Posterior cingulate gyrus (tissue), 11 donors: ENCODE measurements around the gene GET3.
"Not testable (repeated sequence)": the region's sequence is repeated elsewhere in the genome, so short reads cannot be mapped to it uniquely, and the experiment has no call there.

Experiments used
- DNase-seq, 10 donors: peaks; one replicate each; pipeline versions ENCODE4 v3.0.0 to v3.0.0-alpha.2; 2020 to 2021; ENCODE audit warnings: mixed read lengths in 3 of 10
- intact Hi-C: fragments of 100-400 bp; cut with DNase I; formaldehyde crosslinking; loops from one replicate; pipeline ENCODE4 v1.15.1; 2023

The GET3 gene

DNA sequence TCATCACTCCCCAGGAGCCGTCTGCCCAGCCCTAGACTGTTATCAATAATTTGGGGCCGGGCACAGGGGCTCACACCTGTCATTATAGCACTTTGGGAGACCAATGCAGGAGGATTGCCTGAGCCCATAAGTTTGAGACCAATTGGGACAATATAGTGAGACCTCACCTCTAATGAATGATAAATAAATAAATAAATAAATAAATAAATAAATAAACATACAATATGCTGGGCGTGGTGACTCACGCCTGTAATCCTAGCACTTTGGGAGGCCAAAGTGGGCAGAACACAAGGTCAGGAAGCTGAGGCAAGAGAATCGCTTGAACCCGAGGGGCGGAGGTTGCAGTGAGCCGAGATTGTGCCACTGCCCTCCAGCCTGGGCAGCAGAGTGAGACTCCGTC lies 24.0 kb upstream of the GET3 start:
- intact Hi-C loops = not testable (repeated sequence)

DNA sequence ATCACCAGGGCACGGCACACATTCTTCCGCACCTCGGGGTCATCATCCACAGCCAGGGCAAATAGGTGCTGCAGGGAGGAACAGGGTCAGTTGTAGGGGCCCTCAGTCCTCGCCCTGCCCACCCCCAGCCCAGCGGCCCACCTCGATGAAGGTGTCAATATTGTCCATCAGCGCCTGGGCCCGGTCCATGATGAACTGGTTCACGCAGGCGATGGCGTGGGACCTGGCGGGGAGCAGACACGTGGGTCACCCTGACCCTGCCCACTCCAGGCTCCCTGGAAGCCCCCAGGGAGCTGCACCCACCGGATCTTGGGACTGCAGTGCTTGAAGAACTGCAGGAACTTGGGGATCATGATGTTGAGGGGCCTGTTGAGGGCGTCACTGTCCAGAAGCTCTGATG lies 22.2 kb upstream of the GET3 start:
- peak in 1 of 10 donors; percentile 47 for DNase-seq
- intact Hi-C loops = no loop called here

More for the DNA sequence above, 24.0 kb upstream of the GET3 start:
- not testable (repeated sequence) for DNase-seq

DNA sequence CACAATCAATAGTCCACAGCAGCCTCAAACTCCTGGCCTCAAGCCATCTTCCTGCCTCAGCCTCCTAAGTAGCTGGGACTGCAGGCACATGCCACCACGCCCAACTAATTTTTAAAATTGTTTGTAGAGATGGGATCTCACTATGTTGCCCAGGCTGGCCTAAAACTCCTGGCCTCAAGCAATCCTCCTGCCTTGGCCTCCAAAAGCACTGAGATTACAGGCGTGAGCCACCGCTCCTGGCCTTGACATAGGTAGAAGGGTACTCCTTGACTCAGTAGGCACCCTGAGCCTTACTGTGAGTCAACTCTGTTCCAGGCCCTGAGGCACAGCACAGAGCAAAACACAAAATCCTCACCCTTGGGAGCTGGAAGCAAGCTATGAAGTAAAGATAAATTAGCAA lies 21.4 kb upstream of the GET3 start:
- intact Hi-C loops = no loop called here
- no peak for DNase-seq

DNA sequence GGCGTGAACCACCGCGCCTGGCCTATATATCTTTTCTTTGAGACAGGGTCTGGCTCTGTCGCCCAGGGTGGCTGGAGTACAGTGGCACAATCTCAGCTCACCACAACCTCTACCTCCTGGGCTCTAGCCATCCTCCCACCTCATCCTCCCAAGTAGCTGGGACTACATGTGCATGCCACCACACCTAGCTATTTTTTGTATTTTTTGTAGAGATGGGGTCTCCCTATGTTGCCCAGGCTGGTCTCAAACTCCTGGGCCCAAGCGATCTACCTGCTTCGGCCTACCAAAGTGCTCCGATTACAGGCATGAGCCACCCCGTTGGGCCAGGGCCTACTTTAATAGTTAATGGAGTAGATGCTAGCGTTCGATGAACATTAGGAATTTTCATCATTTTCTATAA lies 17.0 kb upstream of the GET3 start:
- intact Hi-C loops = no loop called here
- no peak for DNase-seq

DNA sequence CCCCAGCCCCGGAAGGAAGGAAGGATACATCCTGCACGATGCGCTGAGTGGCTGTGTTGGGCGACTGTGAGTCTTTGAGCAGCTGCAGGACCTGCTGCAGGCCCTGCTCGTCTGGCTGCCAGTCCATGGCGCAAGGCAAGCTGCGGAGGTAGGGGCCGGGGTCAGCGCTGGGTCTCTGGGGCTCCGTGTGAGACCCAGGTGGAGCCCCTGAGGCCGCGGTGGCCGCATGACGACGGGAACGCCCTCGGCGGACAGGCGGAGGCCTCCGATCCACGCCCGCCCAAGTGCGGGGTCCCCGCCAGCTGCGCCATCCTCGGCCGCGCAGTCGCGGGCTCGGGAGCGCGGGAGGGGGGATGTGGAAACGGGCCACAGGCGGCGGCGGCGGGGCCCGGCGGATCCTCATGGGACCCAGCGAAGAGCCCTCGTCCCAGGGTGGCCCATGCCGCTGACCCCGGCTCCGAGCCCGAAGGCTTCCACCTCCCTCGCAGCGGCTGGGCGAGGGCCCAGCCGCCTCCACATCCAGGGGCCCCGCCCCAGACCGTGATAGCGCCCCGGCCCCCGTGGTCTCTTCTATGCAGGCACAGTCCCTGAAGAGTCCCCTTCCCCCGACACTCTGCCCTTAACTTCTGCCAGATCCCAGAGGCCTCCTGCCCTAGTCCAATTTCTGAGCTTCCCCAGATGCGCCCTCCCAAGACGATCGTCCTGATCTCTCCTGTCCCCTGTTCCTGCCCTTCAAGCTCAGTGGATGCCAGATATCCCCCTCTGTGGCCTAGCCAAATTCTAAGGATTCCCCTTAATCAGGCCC lies 16.2 kb upstream of the GET3 start:
- intact Hi-C loops = no loop called here
- peak in 7 of 10 donors; percentile 15 to 88 (median 28) for DNase-seq

DNA sequence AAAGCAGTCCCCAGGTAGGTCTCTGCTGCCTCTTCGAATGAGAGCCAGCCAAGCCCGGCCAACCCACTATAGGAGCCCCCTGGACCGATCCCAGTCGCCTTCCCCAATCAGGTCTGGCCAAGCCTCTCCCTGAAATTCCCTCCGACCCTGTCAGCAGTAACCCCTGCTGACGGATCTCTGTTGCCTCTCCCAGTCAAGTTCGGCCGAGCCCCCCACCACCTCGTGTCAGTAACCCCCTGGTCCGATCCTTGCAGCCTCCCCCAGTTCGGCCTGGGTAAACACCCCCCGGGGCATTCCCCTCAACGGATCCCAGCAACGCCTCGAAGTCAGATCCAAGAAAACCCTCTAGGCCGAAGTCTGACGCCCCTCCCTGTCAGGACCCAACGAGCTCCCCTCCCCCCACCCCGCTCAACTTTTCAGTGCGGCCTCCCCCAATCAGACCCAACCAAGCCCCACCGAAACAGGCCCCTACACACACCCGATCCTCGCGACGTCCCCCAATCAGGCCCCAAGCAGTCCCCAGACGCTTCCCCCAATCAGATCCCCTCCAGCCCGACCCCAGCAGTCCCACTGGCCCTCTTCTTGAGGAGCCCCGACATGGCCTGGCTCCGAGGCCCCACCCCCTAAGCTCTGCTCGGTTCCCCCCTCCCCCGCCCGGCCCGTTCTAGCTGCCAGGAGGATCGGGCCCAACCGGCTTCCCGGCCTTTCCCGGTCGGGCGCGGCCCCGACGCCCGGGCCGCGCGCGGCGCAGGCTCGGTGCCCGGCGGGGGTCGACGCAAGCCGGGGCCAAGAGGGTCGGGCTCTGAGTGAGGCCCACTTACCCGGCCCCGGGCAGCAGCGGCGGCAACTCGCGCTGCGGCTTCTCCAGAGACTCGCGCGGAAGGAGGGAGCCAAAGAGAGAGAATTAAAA lies 15.4 kb upstream of the GET3 start:
- DNase-seq = peak in 9 of 10 donors; percentile 27 to 83 (median 45)
- intact Hi-C loops = loop anchor here (1.0 kb wide), 1 partner anchor 12 kb away; the partner anchor contains the start of gene TRIR

DNA sequence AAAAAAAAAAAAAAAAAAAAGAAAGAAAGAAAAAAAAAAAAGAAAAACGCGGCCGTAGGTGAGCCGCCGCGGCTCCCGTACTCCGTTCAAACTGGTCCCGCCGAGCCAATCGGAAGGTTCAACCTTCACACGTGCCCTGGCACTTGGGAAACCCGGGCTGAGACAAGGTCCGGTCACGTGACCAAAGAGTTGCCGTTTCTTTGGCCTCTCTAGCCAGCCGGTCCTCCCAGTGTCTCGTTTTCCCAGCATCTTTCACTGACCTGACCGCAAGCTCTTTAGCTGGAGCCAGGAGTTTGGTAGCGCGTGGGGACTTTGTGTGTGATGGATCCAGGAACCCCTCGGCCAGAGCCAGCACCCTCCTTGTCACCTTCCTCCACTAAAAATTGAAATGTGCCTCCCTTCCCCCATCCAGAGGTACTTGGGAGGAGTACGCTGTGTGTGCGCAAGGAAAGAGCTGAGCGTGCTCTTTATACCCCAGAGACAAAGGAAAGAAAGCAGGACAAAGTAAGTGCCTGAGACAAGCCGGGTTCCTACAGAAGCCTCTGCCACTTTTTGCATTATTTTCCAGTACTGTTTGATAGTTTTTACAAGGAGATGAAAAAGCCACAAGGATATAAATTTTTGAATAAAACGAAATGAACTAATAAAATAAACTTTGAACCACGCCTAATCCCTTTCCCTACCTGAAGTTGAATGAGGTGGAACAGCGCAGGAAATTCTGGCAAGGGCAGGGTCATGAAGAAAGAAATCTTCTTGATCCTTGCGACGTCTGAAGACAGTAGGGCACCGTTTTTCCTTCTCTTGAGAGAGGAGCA lies 14.5 kb upstream of the GET3 start:
- DNase-seq = peak; percentile 94 to 99 (median 97)
- intact Hi-C loops = loop anchor here (1.0 kb wide), 1 partner anchor 12 kb away; the partner anchor contains the start of gene TRIR

DNA sequence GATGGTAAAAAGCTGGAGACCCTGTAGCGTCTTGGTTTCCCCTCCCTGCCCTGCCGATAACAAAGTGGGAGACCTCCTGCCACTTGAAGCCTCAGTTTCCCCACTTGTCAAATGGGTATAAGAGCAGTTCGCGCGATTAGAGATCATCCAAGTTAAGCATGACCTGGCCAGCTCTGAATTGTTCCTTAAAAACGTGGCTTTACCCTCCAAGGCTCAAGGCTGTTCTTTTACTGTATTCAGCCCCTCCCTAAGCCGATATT lies 14.0 kb upstream of the GET3 start:
- intact Hi-C loops = no loop called here
- no peak for DNase-seq

DNA sequence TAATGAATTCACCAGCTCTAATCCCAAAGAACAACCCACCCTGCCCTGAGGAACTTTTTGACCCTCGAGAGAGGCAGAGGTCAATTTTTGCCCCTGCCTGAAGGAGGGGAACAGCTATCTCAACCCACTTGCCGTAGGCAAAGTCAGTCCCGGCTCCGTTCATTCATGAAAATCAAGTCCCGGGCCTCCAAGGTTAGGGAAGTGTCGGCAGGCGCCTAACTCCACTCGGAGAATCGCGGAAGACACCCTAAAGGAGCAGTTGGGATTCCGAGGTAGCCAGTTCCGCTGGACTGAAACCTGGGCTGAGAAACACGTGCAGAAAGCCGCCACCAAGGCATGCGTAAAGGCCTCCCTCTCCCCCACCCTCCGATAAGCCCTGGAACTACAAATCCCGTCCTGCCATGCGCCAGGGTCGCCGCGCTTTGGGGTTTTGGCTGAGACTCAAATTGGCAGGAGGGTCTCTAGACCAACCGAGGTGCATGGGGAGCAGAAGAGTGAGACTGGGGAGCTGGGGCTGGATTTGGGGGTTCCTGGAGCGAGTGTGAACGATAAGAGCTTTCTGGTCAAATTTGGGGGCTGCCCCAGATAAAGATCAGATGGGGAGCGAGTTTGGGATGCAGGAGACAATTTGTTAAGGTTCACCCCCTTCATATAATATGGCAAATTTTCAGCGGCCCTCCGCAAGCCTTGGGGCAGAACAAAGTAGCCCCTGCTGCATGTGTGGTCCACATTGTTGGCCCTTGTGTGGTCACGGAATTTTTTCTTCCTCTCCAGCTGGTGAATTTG lies 13.5 kb upstream of the GET3 start, which contains the start of gene TNPO2:
Gene TNPO2, minus strand, starts transcription at position 292 of the 786 bp plus-strand sequence. CDS start 2,955 bp downstream, outside the sequence.
- intact Hi-C loops = no loop called here

DNA sequence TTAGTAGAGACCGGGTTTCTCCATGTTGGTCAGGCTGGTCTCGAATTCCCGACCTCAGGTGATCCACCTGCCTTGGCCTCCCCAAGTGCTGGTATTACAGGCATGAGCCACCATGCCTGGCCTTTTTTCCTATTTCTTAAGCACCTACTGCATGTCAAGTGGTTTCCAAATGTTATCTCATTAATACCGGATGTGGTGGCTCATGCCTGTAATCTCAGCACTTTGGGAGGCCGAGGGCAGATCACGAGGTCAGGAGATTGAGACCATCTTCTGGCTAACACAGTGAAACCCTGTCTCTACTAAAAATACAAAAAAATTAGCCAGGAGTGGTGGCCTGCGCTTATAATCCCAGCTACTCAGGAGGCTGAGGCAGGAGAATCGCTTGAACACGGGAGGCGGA lies 11.7 kb upstream of the GET3 start:
- intact Hi-C loops, DNase-seq: not testable (repeated sequence)

More for the DNA sequence above, 13.5 kb upstream of the GET3 start, which contains the start of gene TNPO2:
- DNase-seq = peak; percentile 43 to 93 (median 66)

DNA sequence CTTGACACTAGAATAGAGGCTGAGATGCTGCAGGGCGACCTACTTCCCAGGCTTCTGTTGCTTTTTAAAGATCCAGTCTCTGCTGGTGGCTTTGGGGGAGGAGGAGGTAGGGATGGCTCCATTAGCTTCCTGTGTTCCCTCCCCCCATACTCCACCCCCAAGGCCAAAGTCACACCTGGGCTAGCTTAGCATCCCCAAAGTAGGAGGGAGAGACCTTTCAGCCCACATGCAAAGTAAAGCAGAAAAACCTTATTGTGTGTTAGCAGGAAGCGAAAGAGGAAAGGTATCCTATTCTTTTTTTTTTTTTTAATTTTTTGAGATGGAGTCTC lies 10.3 kb upstream of the GET3 start:
- intact Hi-C loops = no loop called here
- DNase-seq = no peak

DNA sequence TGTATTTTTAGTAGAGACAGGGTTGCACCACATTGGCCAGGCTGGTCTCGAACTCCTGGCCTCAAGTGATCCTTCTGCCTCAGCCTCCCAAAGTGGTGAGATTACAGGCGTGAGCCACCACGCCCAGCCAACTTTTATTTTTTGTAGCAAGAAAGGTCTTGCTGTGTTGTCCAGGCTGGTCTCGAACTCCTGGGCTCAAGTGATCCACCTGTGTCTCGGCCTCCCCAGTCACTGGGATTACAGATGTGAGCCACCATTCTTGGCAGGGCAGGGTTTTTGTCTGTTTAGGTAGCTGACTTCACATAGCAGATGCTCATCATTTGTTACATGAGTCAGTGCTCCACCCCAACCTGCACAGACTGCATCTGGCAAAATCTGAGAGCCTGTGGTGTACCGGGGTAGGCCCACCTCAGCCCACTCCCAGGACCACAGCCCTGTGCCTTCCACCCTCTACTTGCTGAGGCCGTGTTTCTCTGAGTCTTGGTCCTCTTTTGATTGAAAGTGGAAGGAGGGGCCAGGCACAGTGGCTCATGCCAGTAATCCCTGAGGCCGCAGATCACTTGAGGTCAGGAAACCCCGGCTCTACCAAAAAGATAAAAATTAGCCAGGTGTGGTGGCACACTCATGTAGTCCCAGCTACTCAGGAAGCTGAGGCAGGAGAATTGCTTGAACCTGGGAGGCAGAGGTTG lies 9.4 kb upstream of the GET3 start:
- no peak for DNase-seq
- intact Hi-C loops = no loop called here

DNA sequence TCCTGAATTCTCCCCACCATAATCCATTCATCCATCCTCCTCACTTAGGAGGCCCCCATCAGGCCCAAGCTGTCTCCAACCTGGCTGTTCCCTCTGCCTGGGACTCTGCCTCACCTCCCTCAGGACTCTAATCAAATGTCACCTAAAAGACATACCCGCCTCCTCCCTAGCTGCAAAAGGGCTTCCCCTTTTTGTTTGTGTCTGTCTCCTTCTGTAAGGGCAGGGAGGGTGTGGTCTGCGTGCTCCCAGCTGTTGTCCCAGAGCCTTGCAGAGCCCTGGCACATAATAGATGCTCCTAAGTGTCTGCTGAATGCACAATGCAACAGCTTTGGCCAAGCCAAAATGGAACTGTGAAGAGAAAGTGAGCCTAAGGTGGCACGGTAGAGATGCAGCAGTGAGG lies 7.2 kb upstream of the GET3 start:
- intact Hi-C loops = no loop called here
- DNase-seq = no peak

DNA sequence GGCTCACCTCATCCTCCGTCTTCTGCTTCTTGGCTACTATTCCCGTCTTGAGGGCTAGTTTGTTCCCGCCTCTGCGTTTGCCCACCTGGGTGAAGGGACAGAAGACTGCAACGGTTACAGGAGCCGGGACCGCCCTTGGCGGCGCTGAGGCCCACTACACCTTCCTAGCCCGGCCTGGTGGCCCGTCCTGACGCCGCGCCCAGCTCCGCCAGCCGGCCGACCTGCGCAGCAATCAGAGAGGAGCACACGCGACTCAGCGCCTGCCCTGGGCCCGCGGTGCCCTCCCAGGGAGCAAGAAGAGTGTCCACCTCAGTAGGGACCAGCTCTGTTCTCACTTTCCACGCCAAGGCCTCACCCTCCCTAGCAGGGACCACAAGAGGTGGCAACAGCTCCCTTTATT lies 6.0 kb upstream of the GET3 start:
- DNase-seq = no peak
- intact Hi-C loops = no loop called here

DNA sequence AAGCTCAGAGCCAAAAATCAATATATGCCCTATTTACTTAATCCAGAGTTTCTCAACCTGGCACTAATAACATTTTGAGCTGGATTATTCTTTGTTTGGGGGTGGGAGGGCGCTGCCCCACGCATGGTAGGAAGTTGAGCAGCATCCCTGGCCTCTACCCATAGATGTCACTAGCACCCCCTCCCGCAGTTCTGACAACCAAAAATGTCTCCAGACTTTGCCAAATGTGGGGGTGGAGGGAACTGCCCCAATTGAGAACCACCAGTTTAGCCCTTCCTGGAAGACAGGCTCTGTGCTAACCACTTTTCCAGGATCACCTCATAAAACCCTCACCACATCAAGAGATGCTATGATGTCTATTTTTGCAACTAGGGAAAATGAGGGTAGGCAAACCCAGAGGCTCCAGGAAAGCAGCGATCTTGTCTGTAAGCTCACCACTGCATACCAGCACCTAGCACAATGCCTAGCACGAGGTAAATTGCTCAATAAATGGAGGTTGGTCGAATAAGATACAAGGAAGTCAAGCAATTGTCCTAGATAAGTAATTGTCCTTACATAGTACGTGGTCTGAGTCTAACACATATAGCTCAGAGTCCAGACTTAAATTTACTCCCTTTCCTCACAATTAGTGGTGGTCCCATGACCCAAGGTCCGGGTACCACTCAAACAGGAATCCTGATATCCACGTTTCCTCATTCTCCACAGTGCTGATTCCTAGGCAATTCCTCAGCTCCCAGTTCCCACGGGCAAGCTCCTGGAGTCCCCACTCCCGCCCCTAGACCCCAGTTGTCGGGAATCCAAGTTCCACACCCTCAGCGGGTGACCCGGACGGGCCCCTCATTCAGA lies 3.7 kb upstream of the GET3 start:
- DNase-seq = no peak
- intact Hi-C loops = loop anchor here (1.0 to 2.0 kb wide), 2 partner anchors 11 to 57 kb away; partner anchors contain the start of gene JUNB

DNA sequence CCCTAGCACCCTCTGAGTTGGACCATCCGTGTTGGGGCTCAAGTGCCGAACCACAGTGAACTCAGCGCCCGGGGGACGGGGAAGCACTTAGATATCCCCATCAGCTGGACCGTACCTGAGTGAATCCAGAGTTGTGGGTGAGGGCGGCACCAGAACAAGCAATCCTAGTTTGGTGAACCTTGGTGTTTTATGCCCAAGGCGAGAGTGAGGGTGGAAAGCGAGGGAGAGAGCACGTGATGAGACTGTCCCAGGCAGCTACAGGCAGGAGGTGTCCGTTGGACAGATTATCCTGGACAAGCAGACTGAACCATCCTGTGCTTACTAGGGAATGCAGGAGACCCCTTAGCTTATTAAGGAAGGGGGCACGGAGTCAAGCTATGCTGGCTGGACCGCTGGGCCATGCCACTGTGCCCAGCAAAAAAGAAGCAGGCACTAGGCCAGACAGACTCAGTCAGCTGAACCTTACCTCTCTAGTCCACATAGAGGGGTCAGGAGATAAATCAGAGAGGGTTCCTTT lies 596 bp downstream of the GET3 start:
- intact Hi-C loops = no loop called here
- DNase-seq = no peak

DNA sequence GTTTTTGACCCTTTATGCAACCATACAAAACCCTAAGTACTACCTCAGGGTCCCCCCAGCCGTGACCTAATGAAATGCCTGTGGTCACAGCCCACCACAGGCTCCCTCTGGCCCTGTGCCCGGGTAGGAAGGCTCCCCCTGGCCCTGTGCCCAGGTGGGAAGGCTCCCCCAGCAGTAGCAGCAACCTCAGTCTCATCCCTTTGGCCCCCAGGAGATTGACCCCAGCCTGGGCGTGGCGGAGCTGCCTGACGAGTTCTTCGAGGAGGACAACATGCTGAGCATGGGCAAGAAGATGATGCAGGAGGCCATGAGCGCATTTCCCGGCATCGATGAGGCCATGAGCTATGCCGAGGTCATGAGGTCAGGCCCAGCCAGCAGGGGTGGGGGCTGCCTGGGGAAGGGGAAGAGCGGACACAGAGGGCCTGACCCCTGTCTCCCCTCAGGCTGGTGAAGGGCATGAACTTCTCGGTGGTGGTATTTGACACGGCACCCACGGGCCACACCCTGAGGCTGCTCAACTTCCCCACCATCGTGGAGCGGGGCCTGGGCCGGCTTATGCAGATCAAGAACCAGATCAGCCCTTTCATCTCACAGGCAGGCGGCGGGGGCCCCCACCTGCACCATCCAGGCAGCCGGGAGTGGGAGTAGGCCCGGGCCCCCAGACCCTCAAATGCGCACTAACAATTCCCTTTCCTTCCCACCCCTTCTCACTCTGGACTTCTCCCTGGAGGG lies 8.0 kb downstream of the GET3 start:
- intact Hi-C loops = no loop called here

More for the DNA sequence above, 8.0 kb downstream of the GET3 start:
- no peak for DNase-seq
